Smooth muscle cell (in vitro differentiated cells): ENCODE results near the gene BST1. TPM values are rescaled to one million over a fixed set of nuclear protein-coding genes. Genes with fewer than 3 reads are reported as not detected.

Experiments
- DNase-seq: peaks from one replicate; lab custom pipeline; 2025; ENCODE audit not compliant: unreplicated experiment; lab: John Stamatoyannopoulos, UW
- H2AFZ ChIP-seq: fragments of 200-600 bp; sonication (generic); 2 replicates; pipeline ENCODE4 v1.6.0; 2016; ENCODE audit warnings: antibody characterized with exemption, low read depth, mild to moderate bottlenecking
- H3F3A ChIP-seq: fragments of 200-600 bp; sonication (generic); 2 replicates; pipeline ENCODE4 v1.6.0; 2017; ENCODE audit warnings: antibody characterized with exemption, low read depth
- H3K27ac ChIP-seq: fragments of 200-600 bp; sonication (generic); 2 replicates; pipeline ENCODE4 v1.5.1; 2016; ENCODE audit warnings: low read depth, mild to moderate bottlenecking
- H3K27me3 ChIP-seq: fragments of 200-600 bp; sonication (generic); 2 replicates; pipeline ENCODE4 v1.6.1; 2016; ENCODE audit warnings: low read depth, mild to moderate bottlenecking
- H3K36me3 ChIP-seq: fragments of 200-600 bp; sonication (generic); 2 replicates; pipeline ENCODE4 v1.5.1; 2016; ENCODE audit warnings: low read depth
- H3K4me1 ChIP-seq: fragments of 200-600 bp; sonication (generic); 2 replicates; pipeline ENCODE4 v1.5.1; 2016; ENCODE audit warnings: low read depth
- H3K4me2 ChIP-seq: fragments of 200-600 bp; sonication (generic); 2 replicates; pipeline ENCODE4 v1.6.0; 2016; ENCODE audit warnings: mild to moderate bottlenecking
- H3K4me3 ChIP-seq: fragments of 200-600 bp; sonication (generic); 2 replicates; pipeline ENCODE4 v1.5.1; 2016; ENCODE audit warnings: mild to moderate bottlenecking
- H3K79me2 ChIP-seq: fragments of 200-600 bp; sonication (generic); 2 replicates; pipeline ENCODE4 v1.6.0; 2016; ENCODE audit warnings: low read depth, mild to moderate bottlenecking
- H3K9ac ChIP-seq: fragments of 200-600 bp; sonication (generic); 2 replicates; pipeline ENCODE4 v1.6.0; 2016; ENCODE audit warnings: low read depth
- H3K9me3 ChIP-seq: fragments of 200-600 bp; sonication (generic); replicated peaks from 2 replicates; pipeline ENCODE4 v1.5.1; 2016; ENCODE audit warnings: low read depth
- H4K20me1 ChIP-seq: fragments of 200-600 bp; sonication (generic); 2 replicates; pipeline ENCODE4 v1.6.0; 2016; ENCODE audit warnings: low read depth
- WGBS: methylation state at CpG from one replicate; pipeline ENCODE4 v1.1.7; 2016; ENCODE audit warnings: low lambda C conversion rate; 5-methylcytosine and 5-hydroxymethylcytosine counted together
- polyA plus RNA-seq: library from polyadenylated mRNA; unstranded; fragments of >200 nt; fragmentation: Nextera tagmentation; extraction: Ambion mirVana; gene quantifications from 2 replicates; pipeline ENCODE4 v1.2.1, GENCODE V29; 2016
- total RNA-seq: library from RNA; depleted of rRNA; stranded (reverse); fragments of >200 nt; gene quantifications from 2 replicates; pipeline ENCODE4 v1.2.3, GENCODE V29; 2014
- TF ChIP-seq, protein P1 (sequence below): fragments of 200-600 bp; sonication (generic); IDR thresholded peaks from 2 replicates; pipeline ENCODE4 v1.5.1; 2017; ENCODE audit warnings: borderline replicate concordance, mild to moderate bottlenecking, antibody characterized with exemption; ENCODE audit not compliant: insufficient read depth, poor library complexity, severe bottlenecking

Gene BST1
- total and polyA plus RNA-seq, 2 experiments from 2014 or later = 5.2 TPM

DNA sequence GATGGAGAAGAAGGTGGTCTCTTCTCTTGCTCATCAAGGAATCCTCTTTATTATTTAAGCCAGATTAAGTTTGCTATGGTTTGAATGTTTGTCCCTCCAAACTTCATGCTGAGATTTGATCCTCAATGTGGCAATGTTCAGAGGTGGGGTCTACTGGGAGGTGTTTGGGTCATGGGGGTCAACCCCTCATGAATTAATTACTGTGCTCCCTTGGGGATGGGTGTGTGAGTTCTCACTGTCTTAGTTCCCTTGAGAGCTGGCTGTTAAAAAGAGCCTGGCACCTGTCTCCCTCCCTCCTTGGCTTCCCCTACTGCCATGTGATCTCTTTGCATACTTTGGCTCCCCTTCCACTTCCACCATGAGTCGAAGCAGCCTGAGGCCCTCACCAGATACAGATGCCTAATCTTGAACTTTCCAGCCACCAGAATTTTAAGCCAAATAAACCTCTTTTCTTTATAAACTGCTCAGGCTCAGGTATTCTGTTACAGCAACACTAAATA lies 39.3 kb downstream of the BST1 start:
- H3K79me2 ChIP-seq = no peaks in the 10 kb centered on the region
- WGBS = 96% methylated on average over 1 of the region's 1 CpG
- no peaks in the 10 kb centered on the region for H3K4me1 ChIP-seq
- no peaks in the 10 kb centered on the region for H4K20me1 ChIP-seq
- no peak overlapping the region for H3K27ac ChIP-seq
- H2AFZ ChIP-seq = no peak overlapping the region
- H3K9me3 ChIP-seq = no peaks in the 10 kb centered on the region
- no peak overlapping the region for H3K4me2 ChIP-seq
- TF ChIP-seq, protein P1, sequence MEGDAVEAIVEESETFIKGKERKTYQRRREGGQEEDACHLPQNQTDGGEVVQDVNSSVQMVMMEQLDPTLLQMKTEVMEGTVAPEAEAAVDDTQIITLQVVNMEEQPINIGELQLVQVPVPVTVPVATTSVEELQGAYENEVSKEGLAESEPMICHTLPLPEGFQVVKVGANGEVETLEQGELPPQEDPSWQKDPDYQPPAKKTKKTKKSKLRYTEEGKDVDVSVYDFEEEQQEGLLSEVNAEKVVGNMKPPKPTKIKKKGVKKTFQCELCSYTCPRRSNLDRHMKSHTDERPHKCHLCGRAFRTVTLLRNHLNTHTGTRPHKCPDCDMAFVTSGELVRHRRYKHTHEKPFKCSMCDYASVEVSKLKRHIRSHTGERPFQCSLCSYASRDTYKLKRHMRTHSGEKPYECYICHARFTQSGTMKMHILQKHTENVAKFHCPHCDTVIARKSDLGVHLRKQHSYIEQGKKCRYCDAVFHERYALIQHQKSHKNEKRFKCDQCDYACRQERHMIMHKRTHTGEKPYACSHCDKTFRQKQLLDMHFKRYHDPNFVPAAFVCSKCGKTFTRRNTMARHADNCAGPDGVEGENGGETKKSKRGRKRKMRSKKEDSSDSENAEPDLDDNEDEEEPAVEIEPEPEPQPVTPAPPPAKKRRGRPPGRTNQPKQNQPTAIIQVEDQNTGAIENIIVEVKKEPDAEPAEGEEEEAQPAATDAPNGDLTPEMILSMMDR = no peak
- H3F3A ChIP-seq = no peaks in the 10 kb centered on the region
- no peaks in the 10 kb centered on the region for H3K27me3 ChIP-seq
- H3K4me3 ChIP-seq = no peak overlapping the region
- DNase-seq = no peak
- no peak overlapping the region for H3K9ac ChIP-seq
- H3K36me3 ChIP-seq = no peaks in the 10 kb centered on the region

DNA sequence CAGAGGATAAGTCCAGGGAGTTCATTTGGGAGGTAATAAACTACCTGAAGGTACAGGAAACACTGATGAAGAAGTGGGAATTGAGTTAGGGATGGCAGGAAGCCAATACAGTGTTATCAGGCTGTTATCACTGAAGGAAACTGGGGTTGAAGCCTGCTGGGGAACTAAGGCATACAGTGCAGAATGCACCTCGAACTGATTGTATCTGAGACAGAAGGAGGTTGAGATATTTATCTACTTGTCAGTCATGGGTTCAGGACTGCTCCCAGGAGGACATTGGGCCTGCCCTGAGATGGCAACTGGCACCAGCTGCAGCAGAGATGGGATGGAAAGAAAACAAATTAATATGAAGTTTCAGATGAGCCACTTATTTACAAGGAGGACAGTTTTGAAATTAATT lies 39.8 kb downstream of the BST1 start:
- DNase-seq = no peak
- Histone ChIP-seq H3K4me1 (no peaks in the 10 kb centered on the region), H3K9me3 (no peaks in the 10 kb centered on the region), H3K4me2 (no peak overlapping the region), H3K27me3 (no peaks in the 10 kb centered on the region), H3K36me3 (no peaks in the 10 kb centered on the region), H3F3A (no peaks in the 10 kb centered on the region), H3K27ac (no peak overlapping the region), H3K4me3 (no peak overlapping the region), H3K9ac (no peak overlapping the region), H3K79me2 (no peaks in the 10 kb centered on the region), H2AFZ (no peak overlapping the region), H4K20me1 (no peaks in the 10 kb centered on the region)
- 90% methylated on average over 1 of the region's 1 CpG for WGBS
- TF ChIP-seq, protein P1 = no peak

DNA sequence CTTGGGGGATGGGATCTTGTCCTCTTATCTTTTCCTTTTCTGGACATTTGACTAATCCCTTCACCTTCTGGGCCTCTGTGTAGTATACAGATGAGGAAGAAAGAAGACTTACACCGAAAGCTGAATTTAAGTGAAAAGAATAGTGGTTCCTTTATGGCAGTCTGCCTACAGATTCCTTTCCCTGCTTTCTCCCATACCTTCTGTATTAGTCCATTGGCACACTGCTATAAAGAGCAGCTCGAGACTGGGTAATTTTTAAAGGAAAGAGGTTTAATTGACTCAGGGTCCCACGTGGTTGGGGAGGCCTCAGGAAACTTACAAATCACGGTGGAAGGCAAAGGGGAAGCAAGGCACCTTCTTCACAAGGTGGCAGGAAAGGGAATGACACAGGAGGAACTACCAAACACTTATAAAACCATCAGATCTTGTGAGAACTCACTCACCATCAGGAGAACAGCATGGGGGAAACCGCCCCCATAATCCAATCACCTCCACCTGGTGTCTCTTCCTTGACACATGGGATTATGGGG lies 41.2 kb downstream of the BST1 start:
- DNase-seq = no peak
- Histone ChIP-seq H4K20me1 (no peaks in the 10 kb centered on the region), H3K9ac (no peak overlapping the region), H3K4me1 (no peaks in the 10 kb centered on the region), H3F3A (no peaks in the 10 kb centered on the region), H3K79me2 (no peaks in the 10 kb centered on the region), H2AFZ (no peak overlapping the region), H3K4me3 (no peak overlapping the region), H3K4me2 (no peak overlapping the region), H3K27me3 (no peaks in the 10 kb centered on the region), H3K9me3 (no peaks in the 10 kb centered on the region), H3K27ac (no peak overlapping the region), H3K36me3 (no peaks in the 10 kb centered on the region)
- 63% methylated on average over 5 of the region's 5 CpGs for WGBS
- TF ChIP-seq, protein P1 = no peak

DNA sequence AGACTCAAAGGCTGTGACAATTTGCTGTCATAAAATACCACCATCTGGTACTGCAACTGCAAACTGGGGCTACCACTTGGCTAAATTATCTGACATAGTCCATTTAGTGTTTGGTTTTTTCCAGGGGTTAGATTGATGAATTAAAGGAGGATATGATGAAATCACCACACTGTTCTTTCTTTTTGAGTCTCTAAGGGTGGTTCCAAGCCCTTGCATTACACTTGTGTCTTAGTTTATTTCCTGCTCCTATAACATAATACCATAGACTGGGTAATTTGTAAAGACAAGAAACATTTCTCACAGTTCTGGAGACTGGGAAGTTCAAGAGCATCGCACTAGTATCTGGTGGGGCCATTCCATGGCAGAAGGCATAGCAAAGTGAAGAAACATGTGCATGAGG lies 43.2 kb downstream of the BST1 start:
- H3K4me2 ChIP-seq = no peak overlapping the region
- no peak overlapping the region for H3K9ac ChIP-seq
- no peaks in the 10 kb centered on the region for H3K79me2 ChIP-seq
- no peak overlapping the region for H3K27ac ChIP-seq
- H4K20me1 ChIP-seq = no peaks in the 10 kb centered on the region
- H3K4me3 ChIP-seq = no peak overlapping the region
- no peaks in the 10 kb centered on the region for H3K4me1 ChIP-seq
- no peak overlapping the region for H2AFZ ChIP-seq
- TF ChIP-seq, protein P1 = no peak
- H3F3A ChIP-seq = no peaks in the 10 kb centered on the region
- H3K9me3 ChIP-seq = no peaks in the 10 kb centered on the region
- no peaks in the 10 kb centered on the region for H3K27me3 ChIP-seq
- 92% methylated on average over 1 of the region's 1 CpG for WGBS
- DNase-seq = no peak
- H3K36me3 ChIP-seq = no peaks in the 10 kb centered on the region
